Stimulated activated CD4-positive, alpha-beta T cell treated with anti-CD3 and anti-CD28 coated beads, TNF-alpha, amount 100 ng/mL, for 48 hours (primary cell): ENCODE results near the gene CDCA4.
"Not testable (repeated sequence)": the region's sequence is repeated elsewhere in the genome, so short reads cannot be mapped to it uniquely, and the experiment has no call there.

Experiments used
- DNase-seq, 3 donors: peaks; one replicate each; pipeline ENCODE4 v3.0.0-alpha.2; 2020; ENCODE audit warnings: low read depth in 3 of 3

The CDCA4 gene

GRCh38 chr14:105033412-105033900, 12.6 kb upstream of the CDCA4 start:
- DNase-seq = not testable (repeated sequence)

DNA sequence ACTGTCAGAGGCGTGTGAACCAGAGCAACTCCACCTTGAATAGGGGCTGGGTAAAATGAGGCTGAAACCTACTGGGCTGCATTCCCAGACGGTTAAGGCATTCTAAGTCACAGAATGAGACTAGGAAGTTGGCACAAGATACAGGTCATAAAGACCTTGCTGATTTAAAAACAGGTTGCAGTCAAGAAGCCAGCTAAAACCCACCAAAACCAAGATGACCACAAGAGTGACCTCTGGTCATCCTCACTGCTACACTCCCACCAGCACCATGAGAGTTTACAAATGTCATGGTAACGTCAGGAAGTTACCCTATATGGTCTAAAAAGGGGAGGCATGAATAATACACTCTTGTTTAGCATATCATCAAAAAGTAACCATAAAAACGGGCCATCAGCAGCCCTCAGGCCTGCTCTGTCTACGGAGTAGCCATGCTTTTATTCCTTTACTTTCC, 11.6 kb upstream of the CDCA4 start:
- not testable (repeated sequence) for DNase-seq

DNA sequence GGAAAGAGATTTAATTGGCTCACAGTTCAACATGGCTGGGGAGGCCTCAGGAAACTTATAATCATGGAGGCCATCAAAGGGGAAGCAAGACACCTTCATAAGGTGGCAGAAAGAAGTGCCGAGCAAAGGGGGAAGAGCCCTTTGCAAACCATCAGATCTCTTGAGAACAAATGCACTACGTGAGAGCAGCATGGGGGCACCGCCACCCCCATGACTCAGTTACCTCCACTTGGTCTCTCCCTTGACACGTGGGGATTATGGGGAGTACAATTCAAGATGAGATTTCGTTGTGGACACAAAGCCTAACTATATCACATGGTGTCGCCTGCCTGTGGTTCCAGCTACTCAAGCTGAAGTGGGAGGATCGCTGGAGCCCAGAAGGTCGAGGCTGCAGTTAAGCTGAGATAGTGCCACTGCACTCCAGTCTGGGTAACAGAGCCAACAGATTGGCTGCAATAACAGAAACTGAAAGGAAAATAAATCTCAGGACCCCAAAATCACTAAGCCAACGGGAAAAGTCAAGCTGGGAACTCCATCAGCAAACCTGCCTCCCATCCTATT, 10.0 kb upstream of the CDCA4 start:
- DNase-seq = no peak

DNA sequence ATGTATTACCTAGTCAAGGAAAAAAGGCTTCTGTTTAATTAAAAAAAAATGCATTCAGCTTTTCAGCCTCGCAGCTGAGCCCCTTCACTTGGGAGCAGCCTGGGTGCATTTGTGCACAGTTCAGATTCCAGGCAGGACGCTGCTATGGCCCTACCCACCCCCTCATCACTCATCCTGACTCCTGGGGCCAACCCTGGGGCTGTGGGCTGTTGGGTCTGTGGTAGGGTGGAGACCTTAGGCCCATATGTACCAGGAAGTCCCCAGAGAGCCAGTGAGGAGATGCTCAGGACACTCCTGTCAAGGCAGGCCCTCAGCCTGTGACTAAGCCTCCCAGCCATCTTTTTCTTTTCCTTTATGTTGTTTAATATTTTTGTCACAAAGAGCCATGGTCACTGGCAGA, 9.3 kb upstream of the CDCA4 start:
- DNase-seq = no peak

- DNase-seq = no peak
Observed at GRCh38 chr14:105029402-105029801, 8.5 kb upstream of the CDCA4 start.

DNA sequence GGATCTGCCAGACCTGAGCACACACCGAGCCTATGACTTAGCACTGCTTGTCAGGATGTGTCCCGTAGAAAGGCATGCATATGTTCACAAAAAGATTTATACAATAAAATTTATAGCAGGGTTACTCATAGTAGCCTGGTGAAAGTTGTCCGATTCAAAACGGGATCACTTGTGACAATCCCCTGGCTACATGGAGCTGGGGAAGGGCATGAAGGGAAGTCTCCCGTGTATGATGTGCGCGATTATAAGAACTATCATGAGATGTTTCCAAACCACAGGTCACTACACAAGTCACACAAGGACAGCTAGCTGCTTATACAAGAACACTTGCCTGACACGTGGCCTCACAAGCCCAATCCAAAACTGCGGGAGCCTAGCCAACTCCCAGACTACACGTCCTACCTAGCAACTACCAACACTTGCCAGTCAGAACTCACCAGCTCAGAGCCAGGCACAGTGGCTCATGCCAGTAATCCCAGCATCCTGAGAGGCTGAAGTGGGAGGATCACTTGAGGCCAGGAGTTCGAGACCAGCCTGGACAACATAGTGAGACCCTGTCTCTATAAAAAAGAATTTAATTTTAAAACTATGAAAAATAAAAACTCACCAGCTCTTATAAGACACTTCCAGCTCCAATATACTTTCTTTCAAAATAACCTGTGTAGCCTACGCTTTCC, 7.5 kb upstream of the CDCA4 start:
- DNase-seq = no peak

GRCh38 chr14:105027718-105028117, 6.8 kb upstream of the CDCA4 start:
- not testable (repeated sequence) for DNase-seq

DNA sequence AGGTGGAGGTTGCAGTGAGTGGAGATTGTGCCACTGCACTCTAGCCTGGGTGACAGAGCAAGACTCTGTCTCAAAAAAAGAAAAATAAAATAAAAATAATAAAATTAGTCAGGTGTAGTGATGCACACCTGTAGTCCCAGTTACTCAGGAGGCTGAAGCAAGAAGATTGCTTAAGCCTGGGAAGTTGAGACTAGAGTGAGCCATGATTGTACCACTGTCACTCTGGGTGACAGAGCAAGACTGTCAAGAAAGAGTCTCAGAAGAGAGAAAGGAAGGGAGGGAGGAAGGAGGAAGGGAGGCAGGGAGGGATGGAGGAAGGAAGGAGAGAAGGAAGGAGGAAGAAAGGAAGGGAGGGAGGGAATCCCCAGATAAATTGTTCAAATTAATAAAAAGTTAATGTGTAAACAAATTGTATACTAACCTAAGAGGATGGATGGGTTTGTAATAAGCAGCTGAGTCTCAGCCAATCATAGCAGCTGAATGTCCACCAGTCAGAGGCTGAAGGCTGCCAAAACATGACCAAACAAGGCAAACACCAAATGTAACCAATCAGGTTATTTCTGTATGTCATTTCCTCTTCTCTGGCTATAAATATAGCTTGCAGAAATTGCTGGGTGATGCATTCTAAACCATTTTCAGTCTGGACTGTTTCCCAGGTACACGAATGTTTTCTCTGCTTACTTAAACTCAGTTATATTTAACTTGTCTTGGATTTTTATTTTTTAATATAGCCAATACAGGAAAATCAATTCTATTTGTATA, 6.1 kb upstream of the CDCA4 start:
- no peak for DNase-seq

GRCh38 chr14:105026033-105026785, 5.3 kb upstream of the CDCA4 start:
- no peak for DNase-seq

GRCh38 chr14:105025429-105025828, 4.5 kb upstream of the CDCA4 start:
- no peak for DNase-seq

GRCh38 chr14:105023791-105024480, 3.1 kb upstream of the CDCA4 start:
- DNase-seq = no peak

- DNase-seq = no peak
Observed at GRCh38 chr14:105023144-105023543, 2.3 kb upstream of the CDCA4 start.

DNA sequence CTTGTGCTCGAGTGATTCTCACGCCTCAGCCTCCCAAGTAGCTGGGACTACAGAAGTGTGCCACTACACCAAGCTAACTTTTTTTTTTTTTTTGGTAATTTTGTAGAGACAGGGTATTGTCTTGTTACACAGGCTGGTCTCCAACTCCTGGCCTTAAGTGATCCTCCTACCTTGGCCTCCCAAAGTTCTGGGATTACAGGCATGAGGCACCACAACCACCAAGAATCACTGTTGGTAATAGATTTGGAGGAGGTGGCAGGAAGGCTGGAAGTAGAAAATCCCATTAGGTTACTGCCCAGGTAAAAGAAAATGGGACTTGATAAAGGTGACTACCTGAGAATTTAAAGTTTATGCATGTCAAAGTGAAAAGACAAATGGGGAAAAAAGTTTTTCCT, 1.4 kb upstream of the CDCA4 start:
- DNase-seq = no peak

- DNase-seq = peak in 1 of 3 donors; percentile 19
Observed at GRCh38 chr14:105021656-105022275, 883 bp upstream of the CDCA4 start.

GRCh38 chr14:105019861-105020814, 745 bp downstream of the CDCA4 start:
- DNase-seq = peak in 2 of 3 donors; percentile 32 to 44

- DNase-seq = no peak
Observed at GRCh38 chr14:105018414-105018813, 2.5 kb downstream of the CDCA4 start.

GRCh38 chr14:105015905-105016304, 5.0 kb downstream of the CDCA4 start:
- DNase-seq = no peak

DNA sequence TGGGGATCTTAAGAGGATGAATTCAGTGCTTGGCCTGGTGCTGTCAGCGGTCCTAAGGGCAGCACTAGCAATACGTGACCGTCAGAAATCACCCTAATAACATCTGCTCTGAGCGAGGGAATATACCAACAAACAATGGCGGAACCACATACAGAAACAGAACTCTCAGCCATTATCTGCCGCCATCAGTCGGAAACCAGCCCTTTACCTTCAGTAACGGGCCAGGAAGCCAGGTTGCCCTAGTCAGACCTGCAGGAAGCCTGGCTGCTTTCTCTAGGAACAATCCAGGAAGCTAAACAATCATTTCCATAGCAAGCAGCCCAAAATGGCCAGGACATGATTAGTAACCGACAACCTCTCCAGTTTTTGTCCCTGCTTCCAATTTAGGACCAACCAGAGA, 5.6 kb downstream of the CDCA4 start:
- DNase-seq = no peak

DNA sequence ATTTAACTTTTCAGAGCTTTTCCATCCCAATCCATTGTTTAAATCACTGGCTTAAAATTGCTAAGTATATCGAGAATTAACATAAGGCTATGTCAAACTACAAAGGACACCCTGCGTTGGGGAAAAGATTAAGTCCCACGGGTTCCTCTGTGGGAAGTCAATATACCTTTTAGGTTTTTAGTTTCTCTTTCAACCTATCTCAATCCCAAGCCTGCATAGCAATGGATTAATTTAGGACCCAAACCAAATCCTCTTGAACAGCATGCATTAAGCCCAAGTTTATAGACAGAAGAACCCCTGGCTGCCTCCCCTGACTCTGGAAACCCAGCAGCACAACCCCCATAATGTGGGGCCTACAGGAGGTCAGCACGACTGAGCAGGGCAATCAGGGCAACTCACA, 6.3 kb downstream of the CDCA4 start:
- DNase-seq = no peak

DNA sequence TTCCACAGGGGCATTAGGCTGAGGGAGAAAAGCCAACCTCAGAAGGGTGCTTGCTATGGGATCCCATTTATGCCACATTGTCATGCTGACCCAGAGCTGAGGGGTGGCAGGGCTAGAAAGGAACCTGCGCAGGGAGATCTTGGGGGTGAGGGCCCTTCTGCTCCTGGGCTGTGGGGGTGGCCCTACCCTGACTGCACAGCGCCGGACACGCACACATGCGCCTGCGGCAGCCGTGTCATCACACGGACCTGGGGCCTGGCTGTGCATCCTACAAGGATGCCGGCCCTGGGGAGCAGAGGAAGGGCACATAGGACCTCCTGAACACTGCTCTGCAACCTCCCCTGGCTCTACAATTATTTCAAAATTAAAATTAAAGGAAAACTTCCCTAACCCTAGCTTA, 6.9 kb downstream of the CDCA4 start:
- DNase-seq = no peak
